Colonic mucosa (tissue), 4 donors: ENCODE results near the gene CSTB. TPM values are rescaled to one million over a fixed set of nuclear protein-coding genes. Genes with fewer than 3 reads are reported as not detected.

ENCODE experiments used
- DNase-seq: peaks from one replicate; pipeline ENCODE4 v3.0.0-alpha.2; 2020
- H3K27ac ChIP-seq: fragments of 200-600 bp; one replicate; pipeline ENCODE4 v1.8.0; 2021
- H3K27me3 ChIP-seq: fragments of 200-600 bp; one replicate; pipeline ENCODE4 v1.8.0; 2021
- H3K36me3 ChIP-seq: fragments of 200-600 bp; one replicate; pipeline ENCODE4 v1.8.0; 2021
- H3K4me1 ChIP-seq: fragments of 200-600 bp; one replicate; pipeline ENCODE4 v1.8.0; 2021; ENCODE audit warnings: mild to moderate bottlenecking
- H3K4me3 ChIP-seq: fragments of 200-600 bp; one replicate; pipeline ENCODE4 v1.8.0; 2021
- H3K9ac ChIP-seq, 2 donors: one replicate each; pipeline ENCODE4 v1.7.0; 2013; ENCODE audit warnings: control low read depth in 2 of 2, low read depth in 2 of 2, low read length in 2 of 2
- H3K9me3 ChIP-seq: fragments of 200-600 bp; one replicate; pipeline ENCODE4 v1.8.0; 2021
- CTCF ChIP-seq: fragments of 200-600 bp; IDR thresholded peaks from one replicate; pipeline ENCODE4 v1.8.0; 2022; ENCODE audit warnings: antibody characterized with exemption, mild to moderate bottlenecking
- intact Hi-C: fragments of 100-400 bp; cut with DNase I; formaldehyde crosslinking; loops from one replicate; pipeline ENCODE4 v1.14.1; 2022
- total RNA-seq, 2 donors: library from RNA; stranded (reverse); fragmentation: NEBNext Ultra II Directional in 1 of 2; extraction: Animal tissue kit (Norgen Biotek cat#: 25700) in 1 of 2; gene quantifications; one replicate each; pipeline ENCODE4 v1.2.1, GENCODE V29; 2021
- donor health status: healthy.
- donor health status: DM: no; HTN: no; CAD: no.
- donor health status: DM: no; HTN: no; CAD: no.

CSTB gene
- total RNA-seq, 2 donors from 2014 or later, result 67.5 to 86.6 TPM

GRCh38 chr21:43819511-43820405 is 43.6 kb upstream of the CSTB start:
- Histone ChIP-seq H3K9ac (no peak overlapping the region), H3K27ac (no peak overlapping the region), H3K27me3 (no peaks in the 10 kb centered on the region), H3K4me1 (no peaks in the 10 kb centered on the region), H3K9me3 (no peaks in the 10 kb centered on the region), H3K4me3 (no peak overlapping the region), H3K36me3 (no peaks in the 10 kb centered on the region)
- DNase-seq, result no peak
- TF ChIP-seq CTCF, result no peak
- intact Hi-C loops, result no loop called here

- Histone ChIP-seq H3K27me3 (no peaks in the 10 kb centered on the region), H3K4me3 (no peak overlapping the region), H3K27ac (no peak overlapping the region), H3K36me3 (no peaks in the 10 kb centered on the region), H3K9me3 (no peaks in the 10 kb centered on the region), H3K4me1 (no peaks in the 10 kb centered on the region), H3K9ac (no peak overlapping the region)
- intact Hi-C loops, result no loop called here
- no peak for DNase-seq
- TF ChIP-seq CTCF, result no peak
These were observed 42.6 kb upstream of the CSTB start for GRCh38 chr21:43818685-43819084.

GRCh38 chr21:43817157-43818086 is 41.3 kb upstream of the CSTB start:
- no peaks in the 10 kb centered on the region for H3K36me3 ChIP-seq
- intact Hi-C loops, result no loop called here
- no peak for DNase-seq
- TF ChIP-seq CTCF, result no peak
- no peaks in the 10 kb centered on the region for H3K4me1 ChIP-seq
- H3K9ac ChIP-seq, result peak overlapping the region in 1 of 2 donors; percentile 12
- H3K27me3 ChIP-seq, result no peaks in the 10 kb centered on the region
- H3K4me3 ChIP-seq, result no peak overlapping the region
- H3K9me3 ChIP-seq, result no peaks in the 10 kb centered on the region
- H3K27ac ChIP-seq, result no peak overlapping the region

- H3K9ac ChIP-seq, result no peak overlapping the region
- no peak for DNase-seq
- intact Hi-C loops, result no loop called here
- H3K36me3 ChIP-seq, result no peaks in the 10 kb centered on the region
- no peaks in the 10 kb centered on the region for H3K27me3 ChIP-seq
- no peak for TF ChIP-seq CTCF
- no peak overlapping the region for H3K27ac ChIP-seq
- no peak overlapping the region for H3K4me3 ChIP-seq
- H3K4me1 ChIP-seq, result peaks cover 3% of the 10 kb centered on the region
- H3K9me3 ChIP-seq, result no peaks in the 10 kb centered on the region
These were observed 40.5 kb upstream of the CSTB start for GRCh38 chr21:43816611-43817071.

GRCh38 chr21:43815991-43816390 is 39.9 kb upstream of the CSTB start:
- TF ChIP-seq CTCF, result no peak
- H3K27ac ChIP-seq, result no peak overlapping the region
- H3K27me3 ChIP-seq, result no peaks in the 10 kb centered on the region
- H3K36me3 ChIP-seq, result no peaks in the 10 kb centered on the region
- intact Hi-C loops, result no loop called here
- H3K9me3 ChIP-seq, result no peaks in the 10 kb centered on the region
- no peak for DNase-seq
- H3K4me3 ChIP-seq, result no peak overlapping the region
- peaks cover 6% of the 10 kb centered on the region for H3K4me1 ChIP-seq
- H3K9ac ChIP-seq, result no peak overlapping the region
